Mucosa of rectum (tissue), 2 donors: ENCODE results near the gene TBRG4.

Experiments
- H3K27ac ChIP-seq, 2 donors: one replicate each; pipeline ENCODE4 v1.7.0; 2013; ENCODE audit warnings: inconsistent platforms in 2 of 2, low read depth in 2 of 2, low read length in 2 of 2
- H3K27me3 ChIP-seq, 2 donors: one replicate each; pipeline ENCODE4 v1.7.0; 2013; ENCODE audit warnings: low read length in 2 of 2; ENCODE audit not compliant: control insufficient read depth in 2 of 2, insufficient read depth in 2 of 2
- H3K36me3 ChIP-seq, 2 donors: one replicate each; pipeline ENCODE4 v1.7.0; 2013; ENCODE audit warnings: low read length in 2 of 2; ENCODE audit not compliant: control insufficient read depth in 2 of 2, insufficient read depth in 2 of 2
- H3K4me1 ChIP-seq, 2 donors: one replicate each; pipeline ENCODE4 v1.7.0; 2013; ENCODE audit warnings: low read length in 2 of 2, mild to moderate bottlenecking in 1 of 2; ENCODE audit not compliant: control insufficient read depth in 2 of 2, insufficient read depth in 2 of 2
- H3K4me3 ChIP-seq, 2 donors: one replicate each; pipeline ENCODE4 v1.7.0; 2013; ENCODE audit warnings: low read length in 2 of 2
- H3K9ac ChIP-seq, 2 donors: one replicate each; pipeline ENCODE4 v1.7.0; 2013; ENCODE audit warnings: low read length in 2 of 2, low read depth in 1 of 2, mild to moderate bottlenecking in 1 of 2
- H3K9me3 ChIP-seq, 2 donors: one replicate each; pipeline ENCODE4 v1.7.0; 2013; ENCODE audit warnings: low read length in 2 of 2; ENCODE audit not compliant: control insufficient read depth in 2 of 2
- donor health status: healthy.
- donor health status: Normal muscosa, but diverticular disease.

Gene TBRG4

GRCh38 chr7:45129906-45130305 lies 18.4 kb upstream of the TBRG4 start:
- no peaks in the 10 kb centered on the region for H3K36me3 ChIP-seq
- no peak overlapping the region for H3K9ac ChIP-seq
- H3K4me1 ChIP-seq: no peaks in the 10 kb centered on the region
- no peaks in the 10 kb centered on the region for H3K27me3 ChIP-seq
- no peak overlapping the region for H3K4me3 ChIP-seq
- no peaks in the 10 kb centered on the region for H3K9me3 ChIP-seq
- no peak overlapping the region for H3K27ac ChIP-seq

GRCh38 chr7:45129181-45129800 lies 17.8 kb upstream of the TBRG4 start:
- H3K4me3 ChIP-seq: no peak overlapping the region
- no peaks in the 10 kb centered on the region for H3K36me3 ChIP-seq
- H3K9me3 ChIP-seq: no peaks in the 10 kb centered on the region
- H3K27ac ChIP-seq: no peak overlapping the region
- H3K9ac ChIP-seq: no peak overlapping the region
- H3K27me3 ChIP-seq: no peaks in the 10 kb centered on the region
- no peaks in the 10 kb centered on the region for H3K4me1 ChIP-seq

GRCh38 chr7:45126920-45127319 lies 15.4 kb upstream of the TBRG4 start:
- H3K9me3 ChIP-seq: no peaks in the 10 kb centered on the region
- H3K4me3 ChIP-seq: no peak overlapping the region
- no peaks in the 10 kb centered on the region for H3K27me3 ChIP-seq
- H3K4me1 ChIP-seq: no peaks in the 10 kb centered on the region
- H3K27ac ChIP-seq: no peak overlapping the region
- H3K36me3 ChIP-seq: no peaks in the 10 kb centered on the region
- H3K9ac ChIP-seq: no peak overlapping the region

GRCh38 chr7:45126201-45126600 lies 14.7 kb upstream of the TBRG4 start:
- Histone ChIP-seq H3K9me3 (no peaks in the 10 kb centered on the region), H3K4me3 (no peak overlapping the region), H3K36me3 (no peaks in the 10 kb centered on the region), H3K9ac (no peak overlapping the region), H3K27me3 (no peaks in the 10 kb centered on the region), H3K27ac (no peak overlapping the region), H3K4me1 (no peaks in the 10 kb centered on the region)

- Histone ChIP-seq H3K4me3 (no peak overlapping the region), H3K9ac (no peak overlapping the region), H3K36me3 (no peaks in the 10 kb centered on the region), H3K27me3 (no peaks in the 10 kb centered on the region), H3K27ac (no peak overlapping the region), H3K4me1 (no peaks in the 10 kb centered on the region), H3K9me3 (no peaks in the 10 kb centered on the region)
These were observed 13.9 kb upstream of the TBRG4 start for GRCh38 chr7:45125193-45125904.

- Histone ChIP-seq H3K9me3 (no peaks in the 10 kb centered on the region), H3K4me3 (no peak overlapping the region), H3K27me3 (no peaks in the 10 kb centered on the region), H3K36me3 (no peaks in the 10 kb centered on the region), H3K4me1 (no peaks in the 10 kb centered on the region), H3K27ac (no peak overlapping the region), H3K9ac (no peak overlapping the region)
These were observed 12.6 kb upstream of the TBRG4 start for GRCh38 chr7:45123913-45124710.

- Histone ChIP-seq H3K4me1 (no peaks in the 10 kb centered on the region), H3K27me3 (no peaks in the 10 kb centered on the region), H3K9ac (no peak overlapping the region), H3K36me3 (no peaks in the 10 kb centered on the region), H3K4me3 (no peak overlapping the region), H3K9me3 (no peaks in the 10 kb centered on the region), H3K27ac (no peak overlapping the region)
These were observed 11.7 kb upstream of the TBRG4 start for GRCh38 chr7:45122975-45123860.

- H3K36me3 ChIP-seq: no peaks in the 10 kb centered on the region
- no peak overlapping the region for H3K27ac ChIP-seq
- H3K9ac ChIP-seq: no peak overlapping the region
- H3K27me3 ChIP-seq: peaks cover 2 to 4% of the 10 kb centered on the region in 2 donors
- H3K4me3 ChIP-seq: no peak overlapping the region
- H3K4me1 ChIP-seq: no peaks in the 10 kb centered on the region
- H3K9me3 ChIP-seq: no peaks in the 10 kb centered on the region
These were observed 8.1 kb upstream of the TBRG4 start for GRCh38 chr7:45119550-45119949.

- Histone ChIP-seq H3K27ac (no peak overlapping the region), H3K9me3 (no peaks in the 10 kb centered on the region), H3K4me1 (no peaks in the 10 kb centered on the region), H3K27me3 (peaks cover 2 to 4% of the 10 kb centered on the region in 2 donors), H3K36me3 (no peaks in the 10 kb centered on the region), H3K4me3 (no peak overlapping the region), H3K9ac (no peak overlapping the region)
These were observed 7.4 kb upstream of the TBRG4 start for GRCh38 chr7:45118889-45119331.
